OCI-LY1 (cell line): ENCODE results near the gene FBXW8.

Experiments
- H2AFZ ChIP-seq: fragments of 200-600 bp; sonication (generic), shearing (Covaris generic); 2 replicates; pipeline ENCODE4 v1.6.0; 2014; ENCODE audit warnings: antibody characterized with exemption, mild to moderate bottlenecking, low read length
- H3F3A ChIP-seq: fragments of 200-600 bp; sonication (generic), shearing (Covaris generic); 2 replicates; pipeline ENCODE4 v1.6.0; 2014; ENCODE audit warnings: mild to moderate bottlenecking, antibody characterized with exemption, low read length, moderate library complexity; ENCODE audit not compliant: insufficient read depth
- H3K27ac ChIP-seq: fragments of 200-600 bp; sonication (generic); 2 replicates; pipeline ENCODE4 v1.5.1; 2014; ENCODE audit warnings: low read length, mixed run types, mild to moderate bottlenecking, low read depth; ENCODE audit not compliant: poor library complexity, severe bottlenecking
- H3K27me3 ChIP-seq: fragments of 200-600 bp; sonication (generic); 2 replicates; pipeline ENCODE4 v1.6.0; 2014; ENCODE audit warnings: antibody characterized with exemption, mild to moderate bottlenecking, low read length, moderate library complexity; ENCODE audit not compliant: insufficient read depth
- H3K36me3 ChIP-seq: fragments of 200-600 bp; sonication (generic); 2 replicates; pipeline ENCODE4 v1.6.1; 2014; ENCODE audit warnings: mild to moderate bottlenecking, antibody characterized with exemption, low read length, moderate library complexity, mixed read lengths; ENCODE audit not compliant: insufficient read depth
- H3K4me1 ChIP-seq: fragments of 200-600 bp; sonication (generic); 2 replicates; pipeline ENCODE4 v1.5.1; 2014; ENCODE audit warnings: mild to moderate bottlenecking, low read length, moderate library complexity; ENCODE audit not compliant: insufficient read depth, severe bottlenecking
- H3K4me2 ChIP-seq: fragments of 200-600 bp; sonication (generic), shearing (Covaris generic); 2 replicates; pipeline ENCODE4 v1.6.1; 2014; ENCODE audit warnings: low read length
- H3K4me3 ChIP-seq: fragments of 200-600 bp; sonication (generic); 2 replicates; pipeline ENCODE4 v1.5.1; 2014; ENCODE audit warnings: low read length, low read depth, mild to moderate bottlenecking, mixed read lengths; ENCODE audit not compliant: poor library complexity, severe bottlenecking
- H3K79me2 ChIP-seq: fragments of 200-600 bp; shearing (Covaris generic); 2 replicates; pipeline ENCODE4 v1.6.1; 2016; ENCODE audit warnings: mixed run types, low read length, mixed read lengths; ENCODE audit not compliant: insufficient read depth
- H3K9ac ChIP-seq: fragments of 200-600 bp; sonication (generic), shearing (Covaris generic); 2 replicates; pipeline ENCODE4 v1.6.1; 2014; ENCODE audit warnings: mild to moderate bottlenecking, low read length, mixed read lengths
- H3K9me2 ChIP-seq: fragments of 200-600 bp; sonication (generic), shearing (Covaris generic); 2 replicates; pipeline ENCODE4 v1.6.1; 2014; ENCODE audit warnings: low read depth, mild to moderate bottlenecking, low read length, mixed read lengths
- H3K9me3 ChIP-seq: fragments of 200-600 bp; shearing (Covaris generic); 2 replicates; pipeline ENCODE4 v1.6.1; 2014; ENCODE audit warnings: low read length, mixed read lengths
- H4K20me1 ChIP-seq: fragments of 200-600 bp; sonication (generic), shearing (Covaris generic); 2 replicates; pipeline ENCODE4 v1.6.0; 2016; ENCODE audit warnings: mild to moderate bottlenecking, low read length; ENCODE audit not compliant: insufficient read depth
- CTCF ChIP-seq: fragments of 200-600 bp; sonication (generic), shearing (Covaris generic); IDR thresholded peaks from 2 replicates; pipeline ENCODE4 v1.5.1; 2017; ENCODE audit warnings: mild to moderate bottlenecking, antibody characterized with exemption, low read length, moderate library complexity, mixed read lengths
- EZH2 ChIP-seq: fragments of 200-600 bp; sonication (generic), shearing (Covaris generic); IDR thresholded peaks from 2 replicates; pipeline ENCODE4 v1.8.0; 2017; ENCODE audit warnings: borderline replicate concordance, mixed run types, mild to moderate bottlenecking, antibody characterized with exemption, low read length, moderate library complexity, mixed read lengths

The FBXW8 gene

GRCh38 chr12:116990329-116990728 lies 79.6 kb downstream of the FBXW8 start:
- Histone ChIP-seq H3K27ac (no peak overlapping the region), H3K27me3 (no peaks in the 10 kb centered on the region), H2AFZ (no peak overlapping the region), H4K20me1 (no peaks in the 10 kb centered on the region), H3F3A (no peaks in the 10 kb centered on the region), H3K4me1 (peaks cover 11% of the 10 kb centered on the region), H3K4me2 (no peak overlapping the region), H3K36me3 (peaks cover 37% of the 10 kb centered on the region), H3K9ac (no peak overlapping the region), H3K9me2 (no peaks in the 10 kb centered on the region), H3K9me3 (no peaks in the 10 kb centered on the region), H3K79me2 (no peaks in the 10 kb centered on the region), H3K4me3 (no peak overlapping the region)
- TF ChIP-seq EZH2 (no peak), CTCF (no peak)

- Histone ChIP-seq H3F3A (no peaks in the 10 kb centered on the region), H3K27me3 (no peaks in the 10 kb centered on the region), H3K27ac (no peak overlapping the region), H3K4me1 (peaks cover 13% of the 10 kb centered on the region), H3K9ac (no peak overlapping the region), H3K36me3 (peaks cover 31% of the 10 kb centered on the region), H3K4me2 (no peak overlapping the region), H3K79me2 (no peaks in the 10 kb centered on the region), H4K20me1 (no peaks in the 10 kb centered on the region), H3K9me2 (no peaks in the 10 kb centered on the region), H3K4me3 (no peak overlapping the region), H2AFZ (no peak overlapping the region), H3K9me3 (no peaks in the 10 kb centered on the region)
- no peak for TF ChIP-seq EZH2
- TF ChIP-seq CTCF, result no peak
These were observed 80.5 kb downstream of the FBXW8 start for GRCh38 chr12:116990971-116991966.

GRCh38 chr12:116996093-116996492 lies 85.3 kb downstream of the FBXW8 start:
- peaks cover 15% of the 10 kb centered on the region for H3K36me3 ChIP-seq
- H3K9me2 ChIP-seq, result no peaks in the 10 kb centered on the region
- no peaks in the 10 kb centered on the region for H4K20me1 ChIP-seq
- no peaks in the 10 kb centered on the region for H3K27me3 ChIP-seq
- H3K27ac ChIP-seq, result no peak overlapping the region
- no peak for TF ChIP-seq EZH2
- TF ChIP-seq CTCF, result no peak
- peaks cover 36% of the 10 kb centered on the region for H3K4me1 ChIP-seq
- H3K9me3 ChIP-seq, result no peaks in the 10 kb centered on the region
- H2AFZ ChIP-seq, result no peak overlapping the region
- H3K4me3 ChIP-seq, result no peak overlapping the region
- no peak overlapping the region for H3K9ac ChIP-seq
- H3F3A ChIP-seq, result no peaks in the 10 kb centered on the region
- H3K4me2 ChIP-seq, result no peak overlapping the region
- no peaks in the 10 kb centered on the region for H3K79me2 ChIP-seq
